Osteoblast (primary cell): ENCODE measurements around the gene TBL2. TPM values are rescaled to one million over a fixed set of nuclear protein-coding genes. Genes with fewer than 3 reads are reported as not detected.

Experiments used
- DNase-seq: peaks from one replicate; pipeline ENCODE4 v3.0.0; 2011; ENCODE audit warnings: low spot score, mixed read lengths; ENCODE audit not compliant: insufficient read length; ENCODE audit errors: missing footprints
- H2AFZ ChIP-seq: 2 replicates; pipeline ENCODE4 v1.6.0; 2011; ENCODE audit warnings: mild to moderate bottlenecking, low read length
- H3K27ac ChIP-seq: 2 replicates; pipeline ENCODE4 v1.5.1; 2011; ENCODE audit warnings: mild to moderate bottlenecking, low read depth, low read length, moderate library complexity
- H3K27me3 ChIP-seq: 2 replicates; pipeline ENCODE4 v1.6.0; 2012; ENCODE audit warnings: mild to moderate bottlenecking, control low read depth, inconsistent platforms, low read length, moderate library complexity; ENCODE audit not compliant: insufficient read depth
- H3K36me3 ChIP-seq: 2 replicates; pipeline ENCODE4 v1.5.1; 2011; ENCODE audit warnings: mild to moderate bottlenecking, low read length, control low read depth, moderate library complexity; ENCODE audit not compliant: insufficient read depth
- H3K4me1 ChIP-seq: 2 replicates; pipeline ENCODE4 v1.5.1; 2011; ENCODE audit warnings: mild to moderate bottlenecking, low read length, control low read depth, moderate library complexity; ENCODE audit not compliant: insufficient read depth
- H3K4me2 ChIP-seq: 2 replicates; pipeline ENCODE4 v1.6.0; 2011; ENCODE audit warnings: mild to moderate bottlenecking, low read length; ENCODE audit not compliant: insufficient read depth
- H3K4me3 ChIP-seq: fragments of 200-600 bp; sonication (generic); 3 replicates; pipeline ENCODE4 v1.5.1; 2012; ENCODE audit warnings: mild to moderate bottlenecking, low read length, inconsistent platforms; ENCODE audit not compliant: insufficient read depth
- H3K79me2 ChIP-seq: 2 replicates; pipeline ENCODE4 v1.6.0; 2012; ENCODE audit warnings: mild to moderate bottlenecking, low read length, control low read depth, inconsistent platforms; ENCODE audit not compliant: insufficient read depth
- H3K9me3 ChIP-seq: 2 replicates; pipeline ENCODE4 v1.5.1; 2011; ENCODE audit warnings: low read depth, low read length, control low read depth
- H4K20me1 ChIP-seq: 2 replicates; pipeline ENCODE4 v1.6.0; 2012; ENCODE audit warnings: mild to moderate bottlenecking, low read length, control low read depth; ENCODE audit not compliant: insufficient read depth
- CTCF ChIP-seq: IDR thresholded peaks from 2 replicates; pipeline ENCODE4 v1.5.1; 2011; ENCODE audit warnings: mild to moderate bottlenecking, low read depth, low read length, moderate library complexity; ENCODE audit errors: extremely low read depth
- total RNA-seq: library from RNA; depleted of rRNA; stranded (reverse); fragments of >200 nt; gene quantifications from 2 replicates; pipeline ENCODE4 v1.2.3, GENCODE V29; 2012

Gene TBL2
- total RNA-seq, 1 donor = 56.1 TPM

DNA sequence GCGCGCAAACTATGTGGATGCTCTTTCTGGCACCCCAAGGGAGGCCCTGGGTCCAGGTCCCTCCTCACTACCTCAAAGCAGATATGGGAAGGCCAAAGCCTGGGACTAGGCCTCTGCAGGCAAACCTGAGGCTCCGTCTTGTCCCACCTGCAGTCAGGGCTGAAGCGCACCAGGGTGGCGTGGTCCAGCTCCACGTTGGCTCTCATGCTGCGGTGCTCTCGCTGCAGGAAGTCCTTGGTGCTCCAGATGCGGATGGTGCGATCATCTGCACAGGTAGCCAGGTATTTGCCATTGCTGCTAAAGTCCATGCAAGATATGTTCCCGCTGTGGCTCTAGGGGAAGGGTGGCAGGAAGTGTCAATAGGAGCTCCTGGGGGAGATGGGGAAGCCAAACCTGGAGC, 4.6 kb downstream of the TBL2 start:
- H3K4me3 ChIP-seq = no peak overlapping the region
- H4K20me1 ChIP-seq = peaks cover 50% of the 10 kb centered on the region
- no peak for DNase-seq
- H3K27ac ChIP-seq = no peak overlapping the region
- no peak for TF ChIP-seq CTCF
- H2AFZ ChIP-seq = no peak overlapping the region
- no peaks in the 10 kb centered on the region for H3K27me3 ChIP-seq
- H3K4me1 ChIP-seq = peaks cover 14% of the 10 kb centered on the region
- H3K4me2 ChIP-seq = no peak overlapping the region
- H3K9me3 ChIP-seq = no peaks in the 10 kb centered on the region
- peaks cover 62% of the 10 kb centered on the region for H3K36me3 ChIP-seq
- H3K79me2 ChIP-seq = peaks cover 41% of the 10 kb centered on the region

DNA sequence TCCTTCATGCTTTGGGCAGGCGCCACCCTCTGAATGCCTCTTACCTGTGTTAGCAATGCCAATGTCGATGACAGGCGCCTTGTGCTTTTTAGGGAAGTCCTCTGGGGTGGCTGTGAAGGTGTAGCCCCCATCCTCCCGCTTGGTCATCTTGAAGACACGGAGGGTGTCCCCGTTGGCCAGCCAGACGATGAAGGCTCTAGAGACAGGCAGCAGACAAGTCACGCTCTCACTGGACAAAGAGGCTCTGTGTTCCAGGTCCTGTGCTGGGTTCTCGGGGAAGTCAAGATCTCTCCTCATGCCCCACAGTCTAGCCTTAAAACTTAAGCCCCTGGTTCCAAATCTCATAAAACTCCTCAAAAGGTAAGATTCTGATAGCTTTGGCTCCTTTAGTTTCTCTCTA, 5.1 kb downstream of the TBL2 start:
- Histone ChIP-seq H3K36me3 (peaks cover 63% of the 10 kb centered on the region), H3K4me3 (no peak overlapping the region), H4K20me1 (peaks cover 50% of the 10 kb centered on the region), H2AFZ (no peak overlapping the region), H3K4me1 (peaks cover 14% of the 10 kb centered on the region), H3K27ac (no peak overlapping the region), H3K27me3 (no peaks in the 10 kb centered on the region), H3K4me2 (no peak overlapping the region), H3K9me3 (no peaks in the 10 kb centered on the region), H3K79me2 (peaks cover 39% of the 10 kb centered on the region)
- no peak for TF ChIP-seq CTCF
- DNase-seq = no peak

- Histone ChIP-seq H3K27me3 (no peaks in the 10 kb centered on the region), H3K4me1 (peaks cover 17% of the 10 kb centered on the region), H4K20me1 (peaks cover 47% of the 10 kb centered on the region), H3K9me3 (no peaks in the 10 kb centered on the region), H2AFZ (no peak overlapping the region), H3K4me3 (no peak overlapping the region), H3K36me3 (peaks cover 63% of the 10 kb centered on the region), H3K79me2 (peaks cover 34% of the 10 kb centered on the region), H3K27ac (no peak overlapping the region), H3K4me2 (no peak overlapping the region)
- TF ChIP-seq CTCF = no peak
- no peak for DNase-seq
Observed at GRCh38 chr7:73572767-73573186, 5.6 kb downstream of the TBL2 start.

GRCh38 chr7:73570977-73571376, 7.4 kb downstream of the TBL2 start:
- no peak for TF ChIP-seq CTCF
- Histone ChIP-seq H3K4me3 (no peak overlapping the region), H3K79me2 (peaks cover 17% of the 10 kb centered on the region), H3K27ac (no peak overlapping the region), H4K20me1 (peaks cover 33% of the 10 kb centered on the region), H3K4me2 (no peak overlapping the region), H2AFZ (no peak overlapping the region), H3K27me3 (no peaks in the 10 kb centered on the region), H3K4me1 (peaks cover 4% of the 10 kb centered on the region), H3K36me3 (peaks cover 63% of the 10 kb centered on the region), H3K9me3 (no peaks in the 10 kb centered on the region)
- peak; percentile 30 for DNase-seq
